GM23338 (cell line): ENCODE results near the gene HDAC9. TPM values are rescaled to one million over a fixed set of nuclear protein-coding genes. Genes with fewer than 3 reads are reported as not detected.

Experiments
- ATAC-seq: fragments of 200-7000 bp; cut with Tn5 transposase; 3 replicates; pipeline ENCODE4 v1.9.1; 2020
- DNase-seq: peaks from one replicate; pipeline ENCODE4 v3.0.0-alpha.2; 2015; ENCODE audit warnings: low spot score
- H2AFZ ChIP-seq: fragments of 200-600 bp; sonication (generic); 2 replicates; pipeline ENCODE4 v1.8.0; 2016; ENCODE audit warnings: antibody characterized with exemption, mild to moderate bottlenecking, moderate library complexity
- H3F3A ChIP-seq: fragments of 200-600 bp; sonication (generic); replicated peaks from 2 replicates; pipeline ENCODE4 v1.8.0; 2017; ENCODE audit warnings: antibody characterized with exemption, mixed run types, low read depth
- H3K27ac ChIP-seq: fragments of 200-600 bp; sonication (generic); 2 replicates; pipeline ENCODE4 v1.6.1; 2016; ENCODE audit warnings: low read depth
- H3K27me3 ChIP-seq: fragments of 200-600 bp; sonication (generic); 2 replicates; pipeline ENCODE4 v1.8.0; 2016; ENCODE audit warnings: mild to moderate bottlenecking, mixed run types, moderate library complexity; ENCODE audit not compliant: insufficient read depth
- H3K36me3 ChIP-seq: fragments of 200-600 bp; sonication (generic); 2 replicates; pipeline ENCODE4 v1.8.0; 2016; ENCODE audit warnings: mild to moderate bottlenecking; ENCODE audit not compliant: insufficient read depth
- H3K4me1 ChIP-seq: fragments of 200-600 bp; sonication (generic); 2 replicates; pipeline ENCODE4 v1.8.0; 2016; ENCODE audit warnings: mild to moderate bottlenecking, moderate library complexity; ENCODE audit not compliant: insufficient read depth
- H3K4me2 ChIP-seq: fragments of 200-600 bp; sonication (generic); 2 replicates; pipeline ENCODE4 v1.7.1; 2017; ENCODE audit warnings: mixed run types
- H3K4me3 ChIP-seq: fragments of 200-600 bp; sonication (generic); 2 replicates; pipeline ENCODE4 v1.6.1; 2016; ENCODE audit warnings: mixed run types
- H3K79me2 ChIP-seq: fragments of 200-600 bp; sonication (generic); replicated peaks from 2 replicates; pipeline ENCODE4 v1.8.0; 2017; ENCODE audit warnings: mild to moderate bottlenecking; ENCODE audit not compliant: insufficient read depth
- H3K9me2 ChIP-seq: fragments of 200-600 bp; sonication (generic); 2 replicates; pipeline ENCODE4 v1.8.0; 2017; ENCODE audit not compliant: insufficient read depth
- H4K20me1 ChIP-seq: fragments of 200-600 bp; sonication (generic); replicated peaks from 2 replicates; pipeline ENCODE4 v1.8.0; 2017; ENCODE audit warnings: mild to moderate bottlenecking; ENCODE audit not compliant: insufficient read depth
- H3K27ac Mint-ChIP-seq: 2 replicates; pipeline ENCODE4 v1.8.0; 2020; ENCODE audit warnings: inconsistent platforms, mild to moderate bottlenecking, moderate library complexity, mixed read lengths
- H3K27me3 Mint-ChIP-seq: 3 replicates; pipeline ENCODE4 v1.8.0; 2022; ENCODE audit warnings: low read depth, mild to moderate bottlenecking, moderate library complexity, mixed read lengths, inconsistent platforms; ENCODE audit not compliant: insufficient read depth, poor library complexity
- H3K36me3 Mint-ChIP-seq: 3 replicates; pipeline ENCODE4 v1.8.0; 2021; ENCODE audit warnings: low read depth, mild to moderate bottlenecking, inconsistent platforms, moderate library complexity, mixed read lengths
- H3K4me1 Mint-ChIP-seq: 3 replicates; pipeline ENCODE4 v1.8.0; 2020; ENCODE audit warnings: mild to moderate bottlenecking, inconsistent platforms, mixed read lengths
- H3K4me3 Mint-ChIP-seq: 3 replicates; pipeline ENCODE4 v1.8.0; 2021; ENCODE audit warnings: moderate library complexity, mild to moderate bottlenecking, inconsistent platforms, mixed read lengths
- H3K9me3 Mint-ChIP-seq: 3 replicates; pipeline ENCODE4 v1.8.0; 2020; ENCODE audit warnings: moderate library complexity, mild to moderate bottlenecking, inconsistent platforms, mixed read lengths
- CREB1 ChIP-seq: fragments of 250-450 bp; sonication (Bioruptor Pico); IDR thresholded peaks from 2 replicates; pipeline ENCODE4 v1.5.0; 2020; ENCODE audit warnings: low read depth, mild to moderate bottlenecking, moderate library complexity
- CTCF ChIP-seq, 2 experiments: fragments of 200-600 bp in 1 of 2; sonication (generic) in 1 of 2; conservative IDR thresholded peaks; 2 replicates each; pipeline versions ENCODE4 v1.5.1 to v1.6.1; 2016 to 2017; ENCODE audit warnings: antibody characterized with exemption in 2 of 2, low read depth in 2 of 2, mild to moderate bottlenecking in 2 of 2, moderate library complexity in 1 of 2
- EZH2 ChIP-seq: fragments of 200-600 bp; sonication (generic); IDR thresholded peaks from one replicate; pipeline ENCODE4 v1.8.0; 2017; ENCODE audit warnings: antibody characterized with exemption, mild to moderate bottlenecking, low read depth; ENCODE audit not compliant: unreplicated experiment
- POLR2AphosphoS5 ChIP-seq: IDR thresholded peaks from 2 replicates; pipeline ENCODE4 v1.6.1; 2016; ENCODE audit warnings: antibody characterized with exemption, low read depth
- ZNF114 ChIP-seq: fragments of 250-450 bp; sonication (Bioruptor Pico); IDR thresholded peaks from 2 replicates; pipeline ENCODE4 v1.5.0; 2020; ENCODE audit warnings: mild to moderate bottlenecking, moderate library complexity
- ZNF331 ChIP-seq: fragments of 250-450 bp; sonication (Bioruptor Pico); IDR thresholded peaks from 2 replicates; pipeline ENCODE4 v1.5.0; 2020; ENCODE audit warnings: low read depth, mild to moderate bottlenecking, moderate library complexity
- ZNF462 ChIP-seq: fragments of 250-450 bp; sonication (Bioruptor Pico); IDR thresholded peaks from 2 replicates; pipeline ENCODE4 v1.5.0; 2020; ENCODE audit warnings: mild to moderate bottlenecking, moderate library complexity
- polyA plus RNA-seq: library from polyadenylated mRNA; unstranded; fragments of >200 nt; fragmentation: Nextera tagmentation; extraction: Ambion mirVana; gene quantifications from 2 replicates; pipeline ENCODE4 v1.2.1, GENCODE V29; 2016
- total RNA-seq: library from RNA; depleted of rRNA; stranded (reverse); fragments of >200 nt; shearing (Covaris generic); gene quantifications from 2 replicates; pipeline ENCODE4 v1.2.3, GENCODE V29; 2014

Gene HDAC9
- total and polyA plus RNA-seq, 2 experiments from 2014 or later, result 8.3 to 18.5 TPM

- Mint-ChIP-seq H3K27ac (no peak overlapping the region), H3K27me3 (no peaks in the 10 kb centered on the region)
These were observed 325.4 kb downstream of the HDAC9 start for GRCh38 chr7:18820981-18821380.

More at GRCh38 chr7:18820981-18821380, 325.4 kb downstream of the HDAC9 start:
- H3K4me1 Mint-ChIP-seq, result no peaks in the 10 kb centered on the region; the same call in 2 of the 3 replicates
- H3K36me3 Mint-ChIP-seq, result no peaks in the 10 kb centered on the region
- no peaks in the 10 kb centered on the region for H4K20me1 ChIP-seq
- no peak overlapping the region for H3K4me3 ChIP-seq
- no peaks in the 10 kb centered on the region for H3K79me2 ChIP-seq
- H2AFZ ChIP-seq, result peak overlapping the region; percentile 21; the same call in 1 of the 2 replicates
- H3K9me2 ChIP-seq, result peaks cover 3% of the 10 kb centered on the region; the same call in 1 of the 2 replicates
- no peaks in the 10 kb centered on the region for H3F3A ChIP-seq
- H3K9me3 Mint-ChIP-seq, result no peaks in the 10 kb centered on the region
- peaks cover 2% of the 10 kb centered on the region; the same call in 1 of the 2 replicates for H3K4me1 ChIP-seq
- no peak overlapping the region for H3K27ac ChIP-seq
- no peak overlapping the region for H3K4me3 Mint-ChIP-seq
- H3K27me3 ChIP-seq, result no peaks in the 10 kb centered on the region
- no peak overlapping the region for H3K4me2 ChIP-seq
- DNase-seq (no peak), ATAC-seq (no peak)
- TF ChIP-seq ZNF114 (CRISPR knock-in tag), result no peak
- TF ChIP-seq ZNF462, result no peak
- TF ChIP-seq EZH2, result no peak
- TF ChIP-seq CTCF (conservative IDR thresholded peaks at IDR 0.05; ENCODE audit: low read depth in 2 of 2), result no peak
- no peak for TF ChIP-seq ZNF331
- no peak for TF ChIP-seq POLR2AphosphoS5
- TF ChIP-seq CREB1, result no peak
- no peaks in the 10 kb centered on the region for H3K36me3 ChIP-seq
